ENCODE data around the gene VWA8.

Gene VWA8

DNA sequence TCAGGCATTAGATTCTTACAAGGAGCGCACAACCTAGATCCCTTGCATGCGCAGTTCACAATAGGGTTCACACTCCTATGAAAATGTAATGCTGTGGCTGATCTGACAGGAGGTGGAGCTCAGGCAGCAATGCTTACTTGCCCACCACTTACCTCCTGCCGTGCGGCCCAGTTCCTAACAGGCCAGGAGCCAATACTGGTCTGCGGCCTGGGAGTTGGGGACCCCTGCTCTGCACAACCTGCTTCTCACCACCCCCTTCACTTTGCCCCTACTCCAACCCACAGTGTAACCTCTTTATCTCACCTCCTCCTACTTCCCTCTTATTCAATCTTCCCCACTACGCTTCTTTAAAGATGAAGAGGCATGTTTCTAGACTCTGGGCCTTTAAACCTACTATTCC, 263.3 kb downstream of the VWA8 start:
- in situ Hi-C loops (cut with MboI; ENCODE audit: low sequenced_read_pairs), result no loop called here

DNA sequence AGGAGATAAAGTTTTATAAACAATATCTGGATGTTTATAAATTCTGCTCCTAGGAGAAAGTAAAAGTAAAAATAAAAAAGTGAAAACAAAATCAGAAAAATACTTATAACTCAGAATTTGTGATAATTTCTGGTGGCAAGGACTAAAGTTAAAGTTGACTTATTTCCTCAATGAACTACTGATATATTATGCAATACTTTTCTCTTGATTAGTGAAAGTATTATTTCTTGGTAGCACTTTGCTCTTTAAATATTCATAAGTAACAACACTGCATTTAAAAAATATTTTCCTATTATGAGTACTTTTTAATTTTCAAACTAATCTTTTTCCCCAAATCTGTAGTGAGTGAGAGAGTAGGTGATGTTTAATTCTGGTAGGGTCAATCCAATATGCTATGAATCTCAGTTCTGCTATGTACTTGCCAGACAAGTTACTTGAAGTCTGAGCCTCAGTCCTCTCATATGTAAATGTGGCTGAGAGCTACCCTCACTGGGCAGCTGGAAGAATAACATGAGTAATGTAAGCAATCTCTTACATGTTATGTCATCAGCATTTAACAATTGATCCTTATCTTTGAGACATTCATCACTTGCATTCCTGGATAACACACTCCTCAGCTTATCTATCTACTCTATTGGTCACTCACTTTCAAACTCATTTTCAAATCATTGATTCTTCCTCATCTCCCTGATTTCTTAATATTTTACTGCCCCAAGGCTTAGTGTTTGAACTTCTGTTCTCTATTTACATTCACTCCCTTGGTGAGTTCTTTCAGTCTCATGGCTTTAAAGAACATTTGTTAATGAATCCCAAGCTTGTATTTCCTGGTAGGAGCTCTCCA, 264.5 kb downstream of the VWA8 start:
- in situ Hi-C loops (cut with MboI; ENCODE audit: low sequenced_read_pairs), result no loop called here

DNA sequence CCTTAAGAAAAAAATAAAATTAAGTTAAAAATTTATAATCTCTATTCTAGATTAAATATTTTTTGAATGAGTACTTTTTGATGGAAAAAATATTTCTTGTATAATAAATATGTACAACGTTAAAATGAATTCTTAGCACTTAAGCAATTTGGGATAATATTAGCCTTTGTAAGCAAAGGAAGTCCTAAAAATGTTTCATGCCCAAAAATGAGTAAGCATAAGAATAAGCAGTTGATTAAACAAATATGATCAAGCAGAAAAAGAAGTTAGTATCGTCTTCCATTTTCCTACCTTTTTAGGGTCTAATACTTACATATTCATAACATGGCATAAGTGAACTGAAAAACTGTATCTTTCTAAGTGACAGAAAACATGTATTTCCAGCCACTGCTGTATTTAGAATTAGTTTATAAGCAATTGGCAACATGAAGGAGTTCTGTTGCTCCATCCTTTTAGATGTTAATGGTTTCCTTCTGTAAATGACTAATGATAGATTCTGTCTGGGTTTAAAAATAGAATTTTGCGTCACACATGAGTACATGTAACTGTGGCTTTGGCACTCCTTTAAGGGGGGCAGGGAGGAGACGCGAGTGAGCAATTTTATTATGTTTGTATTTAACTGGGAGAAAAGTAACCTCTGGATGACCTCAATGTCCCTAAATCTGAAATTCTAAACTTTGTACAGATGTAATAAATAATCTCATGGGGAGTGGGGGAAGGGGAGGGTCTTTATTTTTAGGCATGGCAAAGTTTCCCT, 266.2 kb downstream of the VWA8 start:
- in situ Hi-C loops (cut with MboI; ENCODE audit: low sequenced_read_pairs), result no loop called here

- in situ Hi-C loops (cut with MboI; ENCODE audit: low sequenced_read_pairs), result no loop called here
These were observed 267.5 kb downstream of the VWA8 start for GRCh38 chr13:41693434-41693833.

DNA sequence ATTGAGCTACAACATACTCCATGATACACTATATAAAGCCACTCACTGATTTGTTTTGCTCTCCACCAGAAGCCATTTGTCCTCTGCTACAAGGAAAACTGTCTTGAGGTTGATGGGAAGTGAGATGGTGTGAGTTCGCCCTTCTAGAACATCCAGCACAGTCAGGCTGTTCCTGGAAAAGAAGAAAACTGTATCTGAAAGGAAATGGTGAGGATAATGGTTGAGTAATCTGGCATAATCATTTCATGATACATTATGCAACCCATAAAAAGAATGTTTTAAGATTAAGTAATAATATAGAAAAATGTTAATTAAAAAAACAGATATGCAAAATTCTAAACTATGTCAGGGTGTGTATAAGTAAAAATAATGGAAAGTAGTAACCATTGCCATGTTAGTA, 269.6 kb downstream of the VWA8 start:
- in situ Hi-C loops (cut with MboI; ENCODE audit: low sequenced_read_pairs), result no loop called here

- in situ Hi-C loops (cut with MboI; ENCODE audit: low sequenced_read_pairs), result no loop called here
These were observed 278.1 kb downstream of the VWA8 start for GRCh38 chr13:41682766-41683165.

GRCh38 chr13:41682001-41682400, 278.9 kb downstream of the VWA8 start:
- in situ Hi-C loops (cut with MboI; ENCODE audit: low sequenced_read_pairs), result no loop called here

DNA sequence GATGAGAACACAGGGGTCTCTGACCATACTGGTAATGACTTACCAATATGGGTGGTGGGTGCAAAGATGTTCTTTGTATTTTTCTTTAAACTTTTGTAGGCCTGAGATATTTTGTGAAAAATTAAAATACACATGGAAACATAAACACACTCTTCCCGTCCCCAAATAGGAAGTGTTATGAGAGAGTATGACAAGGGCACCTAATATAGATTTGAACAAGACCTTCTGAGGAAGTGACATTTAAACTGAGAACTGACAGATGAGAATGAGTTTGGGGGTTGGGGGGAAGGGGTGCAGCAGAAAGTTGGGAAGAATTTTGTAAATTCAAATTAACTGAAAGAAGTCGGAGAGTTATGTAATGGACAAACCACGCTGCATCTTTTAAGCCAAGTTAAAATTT, 279.3 kb downstream of the VWA8 start:
- in situ Hi-C loops (cut with MboI; ENCODE audit: low sequenced_read_pairs), result no loop called here

DNA sequence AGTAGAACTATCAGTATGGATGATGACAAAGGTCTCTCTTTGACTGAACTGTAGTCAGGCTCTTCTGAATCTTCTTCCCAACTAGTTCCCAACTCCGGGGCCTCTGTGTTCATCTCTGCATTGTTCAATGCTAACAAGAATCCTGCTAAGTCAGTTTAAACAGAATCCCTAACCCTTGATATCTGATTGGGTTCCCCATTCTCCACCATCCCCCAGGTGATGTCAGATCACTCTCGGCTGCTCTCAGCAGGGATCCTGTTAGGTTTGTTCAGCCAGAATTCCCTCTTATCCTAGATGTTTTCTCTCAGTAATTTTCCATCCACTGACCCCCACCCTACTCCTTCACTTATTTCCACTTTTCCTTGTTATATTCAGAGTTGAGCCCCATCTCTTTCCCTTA, 280.0 kb downstream of the VWA8 start:
- in situ Hi-C loops (cut with MboI; ENCODE audit: low sequenced_read_pairs), result no loop called here

DNA sequence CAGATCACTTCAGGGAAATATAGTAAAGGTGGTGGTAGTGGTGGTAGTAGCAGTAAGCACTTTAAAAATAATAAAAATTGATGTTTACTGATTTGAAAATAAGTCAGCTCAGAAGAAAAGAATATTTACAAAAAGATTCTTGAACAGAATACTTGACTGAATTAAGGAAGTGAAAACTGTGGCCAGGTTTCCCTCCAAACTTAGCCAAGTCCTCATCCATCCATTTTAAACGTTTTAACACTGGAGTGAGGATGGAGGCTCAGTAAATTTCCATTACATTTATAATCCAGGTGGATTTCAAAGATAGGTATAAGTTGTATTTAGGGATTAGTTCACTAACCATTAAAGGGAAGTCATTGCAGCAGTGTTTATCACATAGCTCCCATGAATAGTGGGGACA, 282.1 kb downstream of the VWA8 start:
- in situ Hi-C loops (cut with MboI; ENCODE audit: low sequenced_read_pairs), result no loop called here

GRCh38 chr13:41678249-41678648, 282.7 kb downstream of the VWA8 start:
- in situ Hi-C loops (cut with MboI; ENCODE audit: low sequenced_read_pairs), result no loop called here

DNA sequence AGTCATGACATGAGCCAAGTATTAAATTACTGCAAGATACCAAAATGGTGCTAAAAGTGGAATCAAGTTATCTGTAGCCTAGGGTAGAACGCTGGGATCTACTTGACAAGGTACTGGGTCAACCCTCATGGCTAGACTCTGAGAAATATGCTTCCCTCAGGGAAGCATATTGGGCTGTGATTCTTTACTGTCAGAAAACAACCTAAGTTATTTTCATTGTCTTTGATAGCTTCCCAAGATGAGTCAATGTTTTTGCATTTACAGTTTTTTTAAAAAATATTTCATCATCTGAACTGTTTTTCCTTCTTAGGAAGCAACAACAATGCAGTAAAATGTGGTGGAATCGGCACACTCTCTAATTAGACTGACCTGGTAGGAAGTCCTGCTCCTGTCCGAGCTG, 285.6 kb downstream of the VWA8 start:
- in situ Hi-C loops (cut with MboI; ENCODE audit: low sequenced_read_pairs), result no loop called here

DNA sequence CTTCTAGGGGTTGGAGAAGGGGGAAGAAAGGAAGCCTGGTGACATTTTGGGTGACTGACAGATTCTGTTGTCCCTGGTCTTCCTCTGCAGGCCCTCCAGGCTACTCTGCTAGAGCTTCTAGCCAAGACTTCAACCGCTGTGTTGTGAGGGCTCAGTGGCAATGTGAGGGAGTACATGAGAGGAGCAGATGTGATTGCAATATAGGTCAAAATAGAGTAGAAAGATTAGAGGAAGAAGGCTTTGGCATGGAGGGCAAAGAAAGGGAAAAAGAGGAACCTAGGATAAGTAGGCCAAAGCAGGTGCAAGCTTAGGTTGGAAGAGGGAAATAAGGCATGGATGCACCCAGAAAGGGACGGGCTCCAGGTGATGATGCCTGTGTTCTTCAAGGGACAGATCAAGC, 286.7 kb downstream of the VWA8 start:
- in situ Hi-C loops (cut with MboI; ENCODE audit: low sequenced_read_pairs), result no loop called here

- in situ Hi-C loops (cut with MboI; ENCODE audit: low sequenced_read_pairs), result no loop called here
These were observed 287.3 kb downstream of the VWA8 start for GRCh38 chr13:41673640-41674039.

DNA sequence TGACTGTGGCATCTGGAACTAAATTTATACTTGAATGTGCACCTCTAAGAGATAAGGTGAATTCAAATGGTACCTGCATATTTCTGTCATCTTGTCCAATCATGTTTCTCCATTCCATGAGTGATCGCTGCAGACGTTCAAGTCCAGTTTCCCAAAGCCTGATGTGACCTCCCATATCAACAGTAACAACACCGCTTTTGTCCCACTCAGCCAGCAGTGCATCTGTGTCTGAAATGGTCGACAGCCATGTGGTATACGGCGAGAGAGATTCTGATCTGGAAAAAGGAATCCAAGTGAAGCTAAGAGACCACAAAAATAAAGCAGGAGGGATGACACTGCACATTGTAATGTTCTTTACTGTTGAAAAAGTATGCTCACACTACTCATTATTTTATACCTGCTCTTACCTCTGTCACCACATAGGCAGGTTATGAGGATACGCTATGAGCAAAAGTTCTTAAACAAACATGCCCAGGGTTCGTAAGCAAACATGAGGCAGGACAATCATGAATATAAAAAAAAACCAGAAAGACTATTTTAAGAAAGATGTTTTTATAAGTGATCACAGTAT, 290.0 kb downstream of the VWA8 start:
- in situ Hi-C loops (cut with MboI; ENCODE audit: low sequenced_read_pairs), result no loop called here

GRCh38 chr13:41668130-41668757, 292.7 kb downstream of the VWA8 start:
- in situ Hi-C loops (cut with MboI; ENCODE audit: low sequenced_read_pairs), result no loop called here

GRCh38 chr13:41666644-41667043, 294.3 kb downstream of the VWA8 start:
- in situ Hi-C loops (cut with MboI; ENCODE audit: low sequenced_read_pairs), result no loop called here

GRCh38 chr13:41660411-41660810, 300.5 kb downstream of the VWA8 start:
- in situ Hi-C loops (cut with MboI; ENCODE audit: low sequenced_read_pairs), result no loop called here

GRCh38 chr13:41658057-41658661, 302.8 kb downstream of the VWA8 start:
- in situ Hi-C loops (cut with MboI; ENCODE audit: low sequenced_read_pairs), result no loop called here

- in situ Hi-C loops (cut with MboI; ENCODE audit: low sequenced_read_pairs), result no loop called here
These were observed 304.9 kb downstream of the VWA8 start for GRCh38 chr13:41655997-41656396.

GRCh38 chr13:41654796-41655195, 306.1 kb downstream of the VWA8 start:
- in situ Hi-C loops (cut with MboI; ENCODE audit: low sequenced_read_pairs), result no loop called here
